Right forelimb (tissue), 1 donor: Measurements from ENCODE around the gene ADRA2B.
A peak's percentile ranks its signal among the peaks of the same experiment; 100 is the strongest.
"Not testable (repeated sequence)": the region's sequence is repeated elsewhere in the genome, so short reads cannot be mapped to it uniquely, and the experiment has no call there.

Source experiments
- DNase-seq: peaks from one replicate; pipeline ENCODE4 v3.0.0-alpha.2; 2018

The ADRA2B gene

GRCh38 chr2:96150007-96150640 lies 33.8 kb upstream of the ADRA2B start:
- DNase-seq = no peak

DNA sequence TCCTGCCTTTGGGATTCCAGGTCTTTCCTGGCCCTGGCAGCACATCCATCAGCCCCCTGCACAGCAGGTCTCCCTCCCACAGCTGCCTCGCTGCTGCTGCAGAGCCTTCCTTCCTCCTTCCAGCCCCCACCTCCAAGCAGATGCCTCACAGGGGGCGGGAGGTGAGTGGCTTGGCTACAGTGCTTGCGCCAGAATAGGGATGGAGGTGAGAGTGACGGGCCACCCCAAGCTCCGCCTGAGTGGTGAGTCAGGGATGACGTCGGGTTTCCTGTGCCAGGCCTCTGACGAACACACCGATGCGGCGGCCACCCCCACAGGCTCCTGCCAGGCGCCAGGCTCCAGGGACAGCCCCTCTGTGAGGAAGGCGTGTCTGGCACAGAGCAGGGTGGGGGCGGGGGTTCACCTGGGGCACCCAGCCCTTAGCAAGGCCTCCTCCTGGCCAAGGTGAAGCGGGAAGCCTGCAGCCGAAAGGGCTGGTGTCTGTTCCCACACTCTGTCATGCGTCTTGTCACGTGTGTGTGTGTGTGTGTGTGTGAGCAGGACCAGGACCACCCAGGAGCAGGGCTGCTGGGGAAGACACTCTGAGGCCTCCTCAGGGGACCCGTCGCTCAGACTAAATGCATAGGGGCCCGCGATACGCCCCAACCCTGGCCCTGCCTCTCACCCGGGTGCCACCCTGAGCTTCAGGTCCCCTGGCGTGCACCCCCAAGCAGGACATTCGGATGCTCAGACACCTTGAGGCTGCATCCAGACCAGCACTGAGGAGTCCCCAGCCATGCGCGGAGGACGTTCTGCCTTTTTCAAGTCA lies 32.2 kb upstream of the ADRA2B start:
- DNase-seq = peak; percentile 83

- DNase-seq = no peak
Observed at GRCh38 chr2:96147593-96148201, 31.3 kb upstream of the ADRA2B start.

GRCh38 chr2:96146881-96147592 lies 30.7 kb upstream of the ADRA2B start:
- DNase-seq = no peak

DNA sequence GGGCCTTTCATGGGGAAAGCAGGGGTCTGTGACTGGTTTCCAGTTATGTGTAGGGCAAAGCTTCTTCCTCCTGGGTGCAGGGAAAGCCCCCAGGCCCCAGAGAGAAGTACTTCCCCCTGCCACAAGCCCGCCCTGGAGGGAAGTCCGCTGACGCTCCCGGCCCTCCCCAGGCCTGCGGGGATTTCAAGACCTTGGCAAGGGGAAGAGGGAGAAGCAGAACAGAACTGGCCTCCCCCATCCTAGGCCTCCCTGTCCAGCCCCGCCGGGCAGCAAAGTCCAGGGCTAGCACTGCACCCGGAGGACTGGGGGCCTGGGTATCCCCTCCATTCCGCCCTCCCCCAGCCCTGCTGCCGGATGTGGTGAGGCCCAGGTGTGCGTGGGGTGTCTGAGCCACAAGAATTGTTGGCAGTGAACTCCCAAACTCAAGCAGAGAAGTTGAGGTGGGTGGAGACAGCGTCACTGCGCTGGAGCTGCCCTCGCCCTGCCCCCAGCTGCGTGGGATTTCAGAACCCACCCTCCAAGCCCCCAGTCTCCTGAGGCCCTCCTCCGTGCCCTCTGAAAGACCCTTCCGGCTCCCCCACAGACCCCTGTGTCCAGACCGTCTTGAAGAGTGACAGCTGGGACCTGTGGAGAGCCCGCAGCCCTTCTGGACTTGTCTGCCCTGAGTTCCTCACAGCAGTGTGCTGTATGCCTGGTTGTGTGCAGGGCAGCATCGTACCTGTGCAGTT lies 29.9 kb upstream of the ADRA2B start:
- no peak for DNase-seq

GRCh38 chr2:96145848-96146152 lies 29.4 kb upstream of the ADRA2B start:
- no peak for DNase-seq

GRCh38 chr2:96145036-96145847 lies 28.9 kb upstream of the ADRA2B start, which contains the start of gene DUSP2:
Gene DUSP2 (minus strand): TSS chr2:96145440. CDS start chr2:96145354, 86 bp downstream.
- DNase-seq = peak; percentile 80

DNA sequence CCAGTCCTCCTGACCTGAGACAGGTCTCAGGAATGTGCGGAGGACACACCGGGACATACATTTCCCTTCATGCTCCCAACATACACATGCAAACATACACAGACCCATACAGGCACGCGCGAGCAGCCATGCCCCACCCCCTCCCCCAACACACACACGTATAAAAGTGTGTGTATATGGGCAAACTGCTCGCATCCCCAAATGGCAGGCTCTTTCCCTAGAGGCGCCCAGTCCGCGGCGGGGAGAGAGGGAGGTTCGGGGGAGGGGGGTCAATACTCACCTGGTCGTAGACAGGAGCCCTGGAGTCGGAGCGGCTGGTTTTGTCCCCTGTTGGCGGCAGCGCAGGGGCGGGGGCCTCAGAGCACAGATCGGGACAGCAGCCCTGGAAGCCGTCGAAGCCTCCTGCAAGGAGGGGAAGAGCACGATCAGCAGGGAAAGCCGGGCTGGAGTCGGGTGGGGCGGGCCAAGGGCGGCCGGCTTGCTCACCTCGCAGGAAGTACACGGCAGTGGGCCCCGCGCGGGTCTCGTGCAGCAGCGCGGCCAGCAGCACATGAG lies 28.2 kb upstream of the ADRA2B start:
- DNase-seq = peak; percentile 68

GRCh38 chr2:96143848-96144480 lies 27.6 kb upstream of the ADRA2B start:
- DNase-seq = no peak

DNA sequence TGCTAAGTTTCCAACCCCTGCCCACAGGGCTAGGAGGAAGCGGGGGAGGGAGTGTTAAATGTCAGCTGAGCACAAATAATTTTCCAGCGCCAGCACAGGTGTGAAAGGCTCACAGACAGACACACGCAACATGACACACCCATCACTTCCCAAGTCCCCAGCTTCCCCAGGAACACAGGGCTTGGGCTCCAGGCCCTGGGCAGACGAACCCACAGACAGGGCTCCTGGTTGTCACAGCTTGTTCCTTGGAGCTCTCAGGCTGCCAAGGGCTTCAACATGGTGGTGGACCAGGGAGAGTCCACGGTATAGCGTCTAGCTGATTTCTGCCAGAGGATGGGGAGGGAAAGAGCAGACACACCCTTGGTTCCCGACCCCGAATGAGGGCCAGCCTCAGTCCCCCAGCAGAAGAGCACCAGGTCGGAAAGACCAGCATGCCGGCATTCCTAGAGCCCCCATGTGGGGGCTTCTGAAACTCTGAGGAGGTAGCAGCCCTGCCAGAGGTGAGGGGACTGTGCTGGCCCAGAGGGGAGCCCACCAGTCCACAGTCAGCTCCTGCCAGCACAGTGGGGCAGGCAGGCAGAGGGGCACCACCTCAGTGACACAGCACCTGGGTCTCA lies 27.0 kb upstream of the ADRA2B start:
- no peak for DNase-seq

- no peak for DNase-seq
Observed at GRCh38 chr2:96142217-96143113, 26.1 kb upstream of the ADRA2B start.

- DNase-seq = not testable (repeated sequence)
Observed at GRCh38 chr2:96141624-96141967, 25.2 kb upstream of the ADRA2B start.

- DNase-seq = no peak
Observed at GRCh38 chr2:96140941-96141623, 24.7 kb upstream of the ADRA2B start.

DNA sequence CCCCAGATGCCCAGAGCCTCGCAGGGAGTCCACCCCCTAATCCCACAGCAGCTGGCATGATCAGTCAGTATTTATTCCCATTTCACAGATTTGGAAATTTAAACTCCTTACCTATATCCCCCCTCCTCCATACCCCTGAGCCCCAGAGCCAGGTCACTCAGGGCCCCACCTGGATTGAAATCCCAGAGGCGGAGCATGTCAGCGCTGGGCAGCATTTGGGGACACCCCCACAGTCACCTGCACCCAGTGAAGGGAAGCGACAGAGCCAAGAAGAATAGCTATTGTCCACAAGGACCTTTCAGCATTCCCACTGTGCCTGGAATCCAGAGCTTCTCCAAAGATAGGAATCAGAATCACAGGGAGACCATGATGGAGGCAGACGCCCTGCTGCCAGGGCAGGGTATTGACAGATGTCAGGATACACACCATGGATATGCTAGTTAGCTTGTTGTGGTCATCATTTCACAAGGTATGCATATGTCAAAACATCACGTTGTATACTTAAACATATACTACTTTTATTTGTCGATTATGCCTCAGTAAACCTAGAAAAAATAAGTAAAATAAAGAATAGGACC lies 22.9 kb upstream of the ADRA2B start:
- DNase-seq = no peak

DNA sequence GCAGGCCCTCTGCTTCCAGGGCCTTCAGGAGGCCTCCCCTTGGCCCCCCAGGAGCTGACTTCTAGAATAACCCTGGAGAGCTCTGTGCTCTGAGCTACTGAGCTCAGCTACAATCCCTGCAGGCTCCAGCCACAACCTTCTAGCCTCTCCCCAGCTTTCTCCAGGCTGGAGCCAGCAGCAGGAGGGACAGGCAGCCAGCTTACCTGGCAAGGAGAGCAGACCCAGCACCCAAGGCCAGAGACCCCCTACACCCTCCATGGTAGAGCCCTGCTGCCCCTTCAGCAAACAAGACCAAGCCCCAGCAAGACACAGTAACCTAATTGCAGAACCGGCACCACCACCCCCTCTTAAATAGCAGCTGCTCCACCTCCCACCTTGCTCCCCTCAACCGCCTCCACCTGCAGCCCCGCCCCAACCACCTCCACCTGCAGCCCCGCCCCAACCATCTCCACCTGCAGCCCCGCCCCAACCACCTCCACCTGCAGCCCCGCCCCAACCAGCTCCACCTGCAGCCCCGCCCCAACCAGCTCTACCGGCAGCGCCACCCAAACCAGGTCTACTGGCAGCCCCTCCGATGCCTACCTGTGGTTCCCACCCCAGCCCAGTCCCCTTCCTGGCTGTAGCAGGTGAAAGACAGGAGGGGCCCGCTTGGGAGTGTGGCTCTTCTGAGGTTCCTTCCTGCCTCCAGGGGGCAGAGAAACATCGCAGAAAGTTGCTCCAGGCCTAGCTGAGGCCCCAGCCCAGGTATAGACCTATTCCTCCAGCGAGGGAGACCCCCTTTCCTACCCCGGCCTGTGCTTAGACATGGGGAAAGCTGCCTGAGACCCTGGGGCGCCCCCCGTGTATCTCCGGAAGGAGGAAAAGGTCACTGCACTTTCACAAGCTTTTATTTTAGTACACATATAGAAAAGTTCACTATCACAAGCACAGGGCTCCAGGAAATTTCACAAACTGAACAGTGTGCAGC lies 22.1 kb upstream of the ADRA2B start, which contains the start of gene ASTL:
ASTL (minus strand) TSS at position 324 of the 967 bp plus-strand sequence; CDS start at position 258, 66 bp downstream.
- DNase-seq = no peak

GRCh38 chr2:96137321-96138178 lies 21.2 kb upstream of the ADRA2B start:
- no peak for DNase-seq
